Fibroblast of skin of left biceps (primary cell): ENCODE data around the gene CSMD2.

Experiments used
- DNase-seq, 2 experiments: peaks; one replicate each; pipeline ENCODE4 v3.0.0-alpha.2; 2013; ENCODE audit warnings: low read depth in 2 of 2

The CSMD2 gene

GRCh38 chr1:33640114-33640660 is 524.8 kb downstream of the CSMD2 start:
- no peak for DNase-seq

GRCh38 chr1:33637846-33638440 is 527.1 kb downstream of the CSMD2 start:
- DNase-seq: no peak

- no peak for DNase-seq
Measured at GRCh38 chr1:33636209-33636608, 528.8 kb downstream of the CSMD2 start.

- DNase-seq: no peak
Measured at GRCh38 chr1:33635336-33636012, 529.6 kb downstream of the CSMD2 start.

- DNase-seq: no peak
Measured at GRCh38 chr1:33634806-33635205, 530.2 kb downstream of the CSMD2 start.

- no peak for DNase-seq
Measured at GRCh38 chr1:33634143-33634542, 530.9 kb downstream of the CSMD2 start.

GRCh38 chr1:33633019-33633801 is 531.8 kb downstream of the CSMD2 start:
- DNase-seq: peak; percentile 49 to 55

GRCh38 chr1:33630686-33631085 is 534.3 kb downstream of the CSMD2 start:
- DNase-seq: no peak

GRCh38 chr1:33626801-33627200 is 538.2 kb downstream of the CSMD2 start:
- no peak for DNase-seq

- DNase-seq: no peak
Measured at GRCh38 chr1:33624991-33625870, 539.8 kb downstream of the CSMD2 start.

GRCh38 chr1:33624261-33624990 is 540.6 kb downstream of the CSMD2 start:
- DNase-seq: no peak

GRCh38 chr1:33623811-33624210 is 541.2 kb downstream of the CSMD2 start:
- DNase-seq: no peak

- no peak for DNase-seq
Measured at GRCh38 chr1:33622757-33623156, 542.3 kb downstream of the CSMD2 start.

GRCh38 chr1:33618636-33619035 is 546.4 kb downstream of the CSMD2 start:
- no peak for DNase-seq

- no peak for DNase-seq
Measured at GRCh38 chr1:33617451-33617850, 547.6 kb downstream of the CSMD2 start.

- DNase-seq: no peak
Measured at GRCh38 chr1:33616780-33617179, 548.2 kb downstream of the CSMD2 start.

GRCh38 chr1:33615546-33615945 is 549.5 kb downstream of the CSMD2 start:
- DNase-seq: no peak

- DNase-seq: no peak
Measured at GRCh38 chr1:33610864-33611455, 554.1 kb downstream of the CSMD2 start.

- DNase-seq: no peak
Measured at GRCh38 chr1:33610391-33610790, 554.6 kb downstream of the CSMD2 start.

- DNase-seq: no peak
Measured at GRCh38 chr1:33609739-33610138, 555.3 kb downstream of the CSMD2 start.
